HUES64 (cell line): ENCODE measurements around the gene CHSY1.

ENCODE experiments used
- H3K27ac ChIP-seq: 2 replicates; pipeline ENCODE4 v1.7.0; 2013; ENCODE audit warnings: low read depth, low read length, inconsistent platforms
- H3K27me3 ChIP-seq: 2 replicates; pipeline ENCODE4 v1.6.1; 2013; ENCODE audit warnings: mild to moderate bottlenecking, low read length; ENCODE audit not compliant: insufficient read depth
- H3K36me3 ChIP-seq: 2 replicates; pipeline ENCODE4 v1.6.1; 2013; ENCODE audit warnings: mild to moderate bottlenecking, low read length; ENCODE audit not compliant: insufficient read depth
- H3K4me1 ChIP-seq: 2 replicates; pipeline ENCODE4 v1.6.1; 2013; ENCODE audit warnings: mild to moderate bottlenecking, low read length, moderate library complexity; ENCODE audit not compliant: insufficient read depth
- H3K4me3 ChIP-seq: 2 replicates; pipeline ENCODE4 v1.5.1; 2013; ENCODE audit warnings: mild to moderate bottlenecking, low read length, moderate library complexity
- H3K9ac ChIP-seq: 2 replicates; pipeline ENCODE4 v1.6.1; 2013; ENCODE audit warnings: mild to moderate bottlenecking, low read depth, low read length
- H3K9me3 ChIP-seq: 2 replicates; pipeline ENCODE4 v1.6.1; 2013; ENCODE audit warnings: low read depth, low read length; ENCODE audit not compliant: insufficient read depth
- WGBS: fragments of 150-250, 120-280 bp; methylation state at CpG from one replicate; pipeline ENCODE4 v1.1.7; 2013; ENCODE audit warnings: missing lambda C conversion rate; 5-methylcytosine and 5-hydroxymethylcytosine counted together

Gene CHSY1

GRCh38 chr15:101206176-101206591, 45.7 kb downstream of the CHSY1 start:
- Histone ChIP-seq H3K4me1 (peaks cover 22% of the 10 kb centered on the region), H3K27me3 (no peaks in the 10 kb centered on the region), H3K9me3 (no peaks in the 10 kb centered on the region), H3K9ac (no peak overlapping the region), H3K27ac (no peak overlapping the region), H3K4me3 (no peak overlapping the region), H3K36me3 (no peaks in the 10 kb centered on the region)
- WGBS: 92% methylated on average over 11 of the region's 12 CpGs

GRCh38 chr15:101204739-101205535, 46.9 kb downstream of the CHSY1 start:
- Histone ChIP-seq H3K36me3 (no peaks in the 10 kb centered on the region), H3K4me3 (no peak overlapping the region), H3K9ac (no peak overlapping the region), H3K27ac (no peak overlapping the region), H3K9me3 (no peaks in the 10 kb centered on the region), H3K4me1 (peaks cover 30% of the 10 kb centered on the region), H3K27me3 (no peaks in the 10 kb centered on the region)
- 94% methylated on average over 5 of the region's 5 CpGs for WGBS

DNA sequence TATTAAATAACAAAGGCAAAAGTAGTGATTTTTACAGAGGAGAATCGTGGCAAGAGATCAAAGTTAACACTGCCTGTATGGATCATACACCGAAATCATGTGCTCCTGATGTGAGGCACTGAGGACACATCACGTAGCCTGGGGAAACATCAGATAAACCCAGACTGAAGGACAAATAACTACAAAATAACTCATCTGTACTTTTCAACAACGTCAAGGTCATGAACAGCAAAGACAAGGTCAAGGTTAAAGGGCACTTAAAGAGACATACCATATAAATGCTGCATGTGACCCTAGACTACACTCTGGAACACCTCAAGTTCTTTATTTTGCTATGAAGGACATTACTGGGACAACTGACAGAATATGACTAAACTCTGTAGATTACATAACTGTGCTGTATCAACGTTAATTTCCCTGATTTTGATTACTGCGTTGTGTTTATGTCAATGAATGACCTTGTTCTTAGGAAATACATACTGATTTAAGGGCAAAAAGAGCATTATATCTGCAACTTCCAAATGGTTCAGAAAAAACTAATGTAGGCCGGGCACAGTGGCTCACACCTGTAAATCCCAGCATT, 48.1 kb downstream of the CHSY1 start:
- Histone ChIP-seq H3K27me3 (no peaks in the 10 kb centered on the region), H3K27ac (no peak overlapping the region), H3K9me3 (no peaks in the 10 kb centered on the region), H3K9ac (no peak overlapping the region), H3K36me3 (no peaks in the 10 kb centered on the region), H3K4me1 (peaks cover 39% of the 10 kb centered on the region), H3K4me3 (no peak overlapping the region)
- 95% methylated on average over 7 of the region's 7 CpGs for WGBS

- Histone ChIP-seq H3K36me3 (no peaks in the 10 kb centered on the region), H3K9me3 (no peaks in the 10 kb centered on the region), H3K27ac (no peak overlapping the region), H3K4me1 (peaks cover 45% of the 10 kb centered on the region), H3K27me3 (no peaks in the 10 kb centered on the region), H3K4me3 (no peak overlapping the region), H3K9ac (no peak overlapping the region)
- 89% methylated on average over 4 of the region's 4 CpGs for WGBS
These were observed 48.7 kb downstream of the CHSY1 start for GRCh38 chr15:101203029-101203573.

GRCh38 chr15:101201411-101202174, 50.3 kb downstream of the CHSY1 start:
- H3K9ac ChIP-seq: no peak overlapping the region
- H3K4me3 ChIP-seq: no peak overlapping the region
- no peaks in the 10 kb centered on the region for H3K27me3 ChIP-seq
- no peaks in the 10 kb centered on the region for H3K36me3 ChIP-seq
- H3K9me3 ChIP-seq: no peaks in the 10 kb centered on the region
- H3K4me1 ChIP-seq: peaks cover 51% of the 10 kb centered on the region
- 24% methylated on average over 5 of the region's 5 CpGs for whole genome bisulfite sequencing
- H3K27ac ChIP-seq: peak overlapping the region; percentile 52; the same call in 1 of the 2 replicates

- Histone ChIP-seq H3K9ac (no peak overlapping the region), H3K27me3 (no peaks in the 10 kb centered on the region), H3K4me1 (peaks cover 51% of the 10 kb centered on the region), H3K4me3 (no peak overlapping the region), H3K36me3 (no peaks in the 10 kb centered on the region), H3K9me3 (no peaks in the 10 kb centered on the region), H3K27ac (no peak overlapping the region)
- WGBS: 94% methylated on average over 9 of the region's 9 CpGs
These were observed 51.7 kb downstream of the CHSY1 start for GRCh38 chr15:101200181-101200580.

DNA sequence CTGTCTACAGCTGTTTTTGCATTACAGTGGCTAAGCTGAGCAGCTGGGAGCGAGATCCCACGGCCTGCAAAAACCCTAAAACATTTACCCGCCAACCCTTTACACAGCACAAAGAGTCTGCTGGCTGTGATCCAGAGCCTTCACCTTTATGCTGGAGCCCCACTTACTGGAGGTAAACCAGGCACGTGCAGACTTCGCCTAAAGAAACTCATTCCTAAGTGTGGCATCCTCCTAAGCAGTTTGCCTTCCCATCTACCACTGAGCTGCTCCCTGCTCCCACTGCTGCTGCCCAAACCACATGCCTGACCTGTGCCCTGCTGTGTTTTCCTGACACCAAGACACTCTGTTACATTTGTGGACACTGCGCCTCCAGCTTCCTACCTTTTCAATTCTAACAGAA, 53.0 kb downstream of the CHSY1 start:
- WGBS: 71% methylated on average over 6 of the region's 6 CpGs
- Histone ChIP-seq H3K4me3 (no peak overlapping the region), H3K27ac (no peak overlapping the region), H3K9ac (no peak overlapping the region), H3K9me3 (no peaks in the 10 kb centered on the region), H3K4me1 (peaks cover 55% of the 10 kb centered on the region), H3K27me3 (no peaks in the 10 kb centered on the region), H3K36me3 (no peaks in the 10 kb centered on the region)

DNA sequence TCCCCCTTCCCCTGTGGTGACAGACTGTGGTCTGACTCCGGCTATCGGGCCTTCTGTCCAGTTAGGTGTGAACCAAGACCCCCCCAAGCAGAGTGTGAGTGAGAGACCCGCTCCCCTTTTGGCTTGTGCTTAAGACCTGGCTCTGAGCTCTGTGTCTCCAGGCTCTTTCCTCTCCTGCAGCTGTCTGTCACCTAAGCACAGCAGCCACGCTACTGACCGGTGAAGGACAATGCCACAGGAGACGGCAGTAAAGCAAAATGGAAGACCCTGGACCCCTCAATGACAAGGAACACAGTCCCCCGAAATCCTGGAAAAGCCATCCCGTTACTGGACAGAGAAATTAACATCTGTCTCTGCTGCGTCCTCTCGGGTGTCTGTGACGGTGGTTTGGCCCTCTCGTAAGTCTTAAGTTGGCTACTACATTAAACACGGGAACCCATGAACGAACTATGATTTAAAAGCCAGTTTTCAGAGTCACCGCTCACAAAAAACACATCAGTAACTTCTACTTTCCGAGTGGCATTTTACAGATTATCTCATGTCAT, 53.7 kb downstream of the CHSY1 start:
- peaks cover 48% of the 10 kb centered on the region for H3K4me1 ChIP-seq
- WGBS: 92% methylated on average over 16 of the region's 16 CpGs
- no peak overlapping the region for H3K4me3 ChIP-seq
- H3K36me3 ChIP-seq: no peaks in the 10 kb centered on the region
- no peaks in the 10 kb centered on the region for H3K27me3 ChIP-seq
- H3K27ac ChIP-seq: no peak overlapping the region; the same call in 1 of the 2 replicates
- H3K9ac ChIP-seq: no peak overlapping the region
- no peaks in the 10 kb centered on the region for H3K9me3 ChIP-seq

GRCh38 chr15:101194546-101195125, 57.2 kb downstream of the CHSY1 start:
- Histone ChIP-seq H3K27me3 (no peaks in the 10 kb centered on the region), H3K36me3 (no peaks in the 10 kb centered on the region), H3K9ac (no peak overlapping the region), H3K4me1 (peaks cover 40% of the 10 kb centered on the region), H3K9me3 (no peaks in the 10 kb centered on the region), H3K27ac (no peak overlapping the region), H3K4me3 (no peak overlapping the region)
- WGBS: 98% methylated on average over 8 of the region's 8 CpGs

DNA sequence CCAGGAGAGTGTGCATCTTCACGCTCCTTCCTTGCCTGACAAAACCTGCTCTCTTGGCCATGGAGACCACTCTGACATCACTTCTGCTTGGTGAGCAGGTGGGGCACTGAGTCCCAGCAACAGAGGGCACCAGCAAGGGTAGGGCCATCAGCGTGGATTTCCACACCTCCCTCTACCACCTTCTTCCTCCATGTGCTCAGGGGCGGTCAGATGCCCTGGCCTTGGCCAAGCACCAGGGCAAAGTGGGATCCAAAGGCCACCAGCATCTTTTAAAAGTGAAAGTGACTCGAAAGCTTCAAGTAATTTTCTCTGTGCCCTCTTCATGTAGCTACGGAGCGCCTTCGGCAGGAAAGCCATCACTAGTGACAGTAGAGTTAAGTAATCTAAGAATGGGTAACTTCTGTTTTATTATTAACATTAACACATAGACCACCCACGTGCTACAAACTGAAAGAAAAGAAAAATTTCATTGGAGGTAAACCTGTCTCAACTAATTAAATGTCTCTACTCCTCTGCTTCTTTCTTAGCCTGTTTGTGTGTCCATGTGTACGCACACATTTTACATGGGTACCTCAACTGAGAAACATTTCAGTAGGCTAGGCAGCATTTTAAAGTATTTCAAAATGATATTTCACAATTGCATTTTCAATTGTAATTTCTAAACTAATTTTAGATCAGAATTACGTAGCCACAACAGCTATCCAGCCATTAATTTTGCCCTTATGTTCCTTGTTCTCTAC, 57.9 kb downstream of the CHSY1 start:
- WGBS: 92% methylated on average over 10 of the region's 10 CpGs
- H3K4me1 ChIP-seq: peaks cover 39% of the 10 kb centered on the region
- H3K9ac ChIP-seq: no peak overlapping the region
- no peak overlapping the region for H3K27ac ChIP-seq
- H3K36me3 ChIP-seq: no peaks in the 10 kb centered on the region
- H3K4me3 ChIP-seq: no peak overlapping the region
- H3K27me3 ChIP-seq: no peaks in the 10 kb centered on the region
- H3K9me3 ChIP-seq: no peaks in the 10 kb centered on the region
